HG03342 (cell line): ENCODE measurements around the gene PPM1H.
"Not testable (repeated sequence)": the region's sequence is repeated elsewhere in the genome, so short reads cannot be mapped to it uniquely, and the experiment has no call there.

ENCODE experiments used
- ATAC-seq: cut with Tn5 transposase; IDR thresholded peaks from one replicate; pipeline ENCODE4 v1.9.1; 2021; ENCODE audit warnings: mild to moderate bottlenecking, moderate library complexity; ENCODE audit not compliant: unreplicated experiment

PPM1H gene

DNA sequence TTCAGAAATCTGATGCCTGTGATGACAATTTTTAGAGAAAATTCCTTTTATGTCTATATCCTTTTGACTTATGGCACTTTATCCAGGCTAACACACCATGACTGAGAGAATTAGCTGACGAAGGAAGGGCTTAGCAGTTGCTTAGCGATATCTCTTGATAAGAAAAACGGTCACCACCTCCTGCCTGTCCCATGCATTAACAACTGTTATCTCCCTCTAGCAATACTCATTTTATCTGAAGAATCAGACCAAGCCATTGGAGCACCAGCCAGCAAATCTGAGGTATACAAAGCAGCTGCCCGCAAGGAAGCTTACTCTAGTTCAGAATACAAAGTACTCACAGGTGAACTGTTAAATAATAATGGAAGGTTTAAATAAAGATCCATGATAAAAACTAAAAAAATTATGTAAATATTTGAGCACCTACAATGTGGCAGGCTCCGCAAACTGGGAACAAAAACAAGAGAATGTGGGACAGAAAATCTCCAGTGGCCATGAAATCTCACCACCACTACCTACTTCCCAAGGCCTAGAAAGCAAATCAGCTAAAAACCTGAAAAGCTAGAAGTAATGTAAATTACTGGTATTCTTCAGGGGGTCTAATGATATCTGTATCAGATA, 24.3 kb downstream of the PPM1H start:
- no peak for ATAC-seq

DNA sequence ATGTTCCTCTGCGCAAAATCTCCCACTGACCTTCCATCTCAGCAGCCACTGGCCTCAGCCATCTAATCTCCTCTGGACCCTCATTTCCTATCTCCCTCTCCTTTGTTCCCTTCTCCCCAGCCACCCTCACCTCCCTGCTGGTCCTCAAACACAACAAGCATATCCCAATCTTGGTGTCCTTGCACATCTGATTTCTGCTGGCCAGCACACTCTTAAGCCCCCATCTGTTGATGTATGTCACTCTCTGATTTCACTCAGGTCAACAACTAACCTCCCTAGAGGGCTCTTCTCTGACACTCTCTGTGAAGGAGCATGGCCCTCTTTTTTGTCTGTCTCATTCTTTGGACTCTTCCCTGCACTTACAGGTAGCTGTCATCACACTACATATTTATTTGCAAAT, 25.6 kb downstream of the PPM1H start:
- no peak for ATAC-seq

DNA sequence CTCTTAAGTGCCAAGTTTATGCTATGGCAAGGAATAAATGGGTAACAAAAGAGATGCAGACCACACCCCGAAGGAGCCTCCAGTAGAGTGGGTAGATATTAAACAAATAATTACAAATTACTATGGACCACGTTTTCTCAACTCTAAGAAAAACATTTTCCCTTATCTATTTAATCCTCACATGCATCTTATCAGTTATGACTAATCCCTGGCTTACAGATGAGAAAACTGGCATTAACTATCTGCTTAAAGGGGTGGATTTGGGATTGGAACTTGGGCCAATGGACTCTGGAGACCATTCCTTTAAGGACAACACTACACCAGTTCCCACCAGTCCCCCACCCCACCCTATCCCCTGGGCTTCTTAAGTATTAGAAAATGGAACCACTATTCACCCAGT, 26.3 kb downstream of the PPM1H start:
- no peak for ATAC-seq

DNA sequence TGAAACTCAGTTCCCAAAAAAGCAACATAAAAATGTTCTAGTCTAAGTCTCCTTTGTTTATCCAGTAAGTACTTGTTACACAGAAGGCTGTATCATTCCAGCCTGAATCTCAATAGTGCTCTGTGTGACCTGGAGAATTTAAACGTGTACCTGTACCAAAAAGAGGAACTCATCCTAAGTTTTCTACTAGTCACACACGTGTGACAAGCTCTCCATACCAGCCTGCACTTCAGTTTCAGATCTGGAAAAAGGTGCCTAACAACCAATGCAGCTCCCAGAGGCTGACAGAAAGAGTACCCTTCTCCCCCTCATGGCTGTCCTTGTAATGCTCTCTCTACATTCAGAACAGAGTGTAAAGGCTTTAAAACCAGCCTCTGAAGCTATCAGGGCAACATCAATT, 27.4 kb downstream of the PPM1H start:
- ATAC-seq = no peak

DNA sequence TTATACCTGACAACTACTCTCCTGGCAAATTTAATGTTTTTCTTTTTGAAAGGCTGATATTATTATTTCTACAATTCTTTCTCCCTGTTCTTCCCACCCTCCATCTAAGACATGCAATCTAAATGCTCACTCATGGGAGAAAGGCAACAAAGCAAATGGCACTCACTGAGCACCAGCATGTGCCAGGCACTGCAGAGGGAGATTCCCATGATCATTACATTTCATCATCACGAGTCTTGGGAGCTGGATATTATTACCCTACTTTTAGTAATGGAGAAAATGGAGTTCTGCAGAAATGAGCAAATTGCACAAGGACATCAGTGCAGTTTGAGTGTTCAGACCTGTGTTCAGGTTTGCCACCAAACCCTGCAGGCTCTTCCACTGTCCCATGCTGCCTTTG, 27.9 kb downstream of the PPM1H start:
- ATAC-seq = no peak

DNA sequence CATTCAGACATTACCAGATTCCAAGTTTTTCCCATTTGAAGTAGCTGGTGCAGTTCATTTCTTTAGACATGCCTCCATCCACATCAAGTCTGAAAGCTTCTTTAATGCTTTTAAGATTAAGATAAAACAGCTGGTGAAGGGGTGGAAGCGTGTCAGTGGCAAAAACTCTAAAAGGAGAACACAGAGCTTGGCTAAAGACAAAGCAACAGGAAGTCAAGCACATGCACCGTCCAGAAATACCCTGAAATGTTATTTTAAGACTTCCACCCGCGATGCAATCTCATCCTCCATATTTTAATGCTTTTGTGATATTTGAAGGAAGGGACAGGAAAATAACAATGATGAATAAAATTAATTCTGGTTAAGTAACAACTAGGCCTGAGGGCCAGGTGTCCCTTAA, 31.8 kb downstream of the PPM1H start:
- ATAC-seq = no peak

DNA sequence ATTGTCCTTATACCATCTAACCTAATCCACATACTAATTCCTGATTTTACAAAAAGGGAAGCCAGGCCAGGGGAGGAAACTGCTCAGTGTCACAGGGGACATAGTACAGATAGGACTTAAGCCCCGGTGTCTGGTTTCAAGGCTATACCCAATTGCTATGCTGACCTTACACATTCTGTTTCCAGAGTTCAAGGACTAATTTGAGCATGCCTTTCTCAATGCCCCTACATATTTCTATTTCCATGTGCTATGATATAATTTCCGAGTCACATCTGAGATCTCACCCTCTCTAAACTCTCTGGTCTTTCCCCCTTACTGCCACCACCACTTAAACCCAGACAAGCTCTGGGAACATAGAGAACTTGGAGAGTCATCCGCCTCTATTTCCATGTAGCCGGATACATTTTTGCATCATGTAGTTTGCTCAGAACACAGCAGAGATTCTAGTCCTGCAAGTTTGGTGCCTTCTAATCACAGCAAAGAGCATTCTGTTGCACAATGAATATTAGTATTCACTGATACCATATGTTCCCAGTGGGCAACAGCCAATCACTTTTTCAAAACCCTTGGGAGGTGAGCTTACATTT, 34.2 kb downstream of the PPM1H start:
- no peak for ATAC-seq

DNA sequence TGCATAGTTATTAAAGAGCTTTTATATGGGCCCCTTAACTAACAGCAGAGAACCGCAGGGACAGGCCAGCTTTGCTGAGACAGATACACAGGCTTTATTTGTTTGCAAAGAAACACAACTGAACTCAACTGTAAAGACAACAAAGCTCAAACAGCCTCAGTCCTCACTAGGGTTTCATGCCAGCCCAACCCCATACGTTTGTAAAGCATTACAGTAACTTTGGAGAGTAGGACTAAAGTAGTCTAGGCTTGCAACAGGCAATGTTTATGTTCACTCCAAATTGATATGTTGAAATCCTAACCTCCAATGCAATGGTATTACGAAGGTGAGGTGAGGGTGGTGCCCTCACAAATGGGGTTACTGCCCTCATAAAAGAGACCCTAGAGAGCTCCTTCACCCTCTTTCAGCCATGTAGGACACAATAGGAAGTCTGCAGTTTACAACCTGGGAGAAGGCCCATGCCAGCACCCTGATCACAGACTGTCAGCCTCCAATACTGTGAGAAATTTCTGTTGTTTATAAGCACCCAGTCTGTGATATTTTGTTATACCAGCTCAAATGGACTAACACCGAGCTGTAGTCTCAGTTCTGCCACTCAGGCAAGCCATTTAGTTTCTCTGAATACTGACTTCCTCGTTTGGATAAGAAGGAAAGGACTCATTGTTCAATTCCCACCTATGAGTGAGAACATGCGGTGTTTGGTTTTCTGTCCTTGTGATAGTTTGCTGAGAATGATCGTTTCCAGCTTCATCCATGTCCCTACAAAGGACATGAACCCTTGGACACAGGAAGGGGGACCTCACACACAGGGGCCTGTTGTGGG, 35.2 kb downstream of the PPM1H start:
- no peak for ATAC-seq

DNA sequence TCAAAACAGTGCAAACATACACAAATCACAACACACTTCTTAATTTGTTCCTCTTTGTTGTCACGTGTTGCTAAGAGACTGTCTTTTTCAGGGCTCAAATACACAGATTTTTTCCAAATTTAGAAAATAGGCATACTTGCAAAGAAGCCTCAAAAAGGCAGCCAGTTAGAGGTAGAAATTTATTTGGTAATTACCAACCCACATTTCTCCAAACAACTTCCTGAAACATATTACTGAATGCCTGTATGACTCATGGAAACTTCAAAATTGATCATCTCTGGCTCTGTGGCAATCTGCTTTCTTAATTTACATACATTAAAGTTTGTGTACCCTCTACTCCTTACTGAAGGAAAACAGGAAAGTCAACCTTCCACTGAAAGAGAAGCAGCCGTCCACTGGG, 36.4 kb downstream of the PPM1H start:
- ATAC-seq = no peak

DNA sequence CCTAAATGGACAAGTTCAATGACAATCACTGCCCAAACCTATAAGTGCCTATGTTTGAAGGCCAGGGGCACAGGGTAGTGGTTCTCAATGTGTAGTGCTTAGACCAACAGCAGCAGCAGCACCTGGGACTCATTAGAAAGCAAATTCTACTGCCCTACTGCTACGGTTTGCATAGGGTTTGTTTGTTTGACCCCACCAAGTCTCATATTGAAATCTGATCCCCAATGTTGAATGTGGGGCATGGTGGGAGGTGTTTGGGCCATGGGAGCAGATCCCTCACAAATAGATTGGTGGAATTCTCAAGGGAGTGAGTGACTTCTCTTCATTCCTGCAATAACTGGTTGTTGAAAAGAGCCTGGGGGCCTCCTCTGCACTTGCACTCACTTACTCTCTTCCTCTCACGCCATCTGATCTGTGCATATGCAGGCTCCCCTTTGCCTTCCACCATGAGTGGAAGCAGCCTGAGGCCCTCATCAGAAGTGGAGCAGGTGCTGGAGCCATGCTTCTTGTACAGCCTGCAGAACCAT, 39.5 kb downstream of the PPM1H start:
- ATAC-seq = no peak

DNA sequence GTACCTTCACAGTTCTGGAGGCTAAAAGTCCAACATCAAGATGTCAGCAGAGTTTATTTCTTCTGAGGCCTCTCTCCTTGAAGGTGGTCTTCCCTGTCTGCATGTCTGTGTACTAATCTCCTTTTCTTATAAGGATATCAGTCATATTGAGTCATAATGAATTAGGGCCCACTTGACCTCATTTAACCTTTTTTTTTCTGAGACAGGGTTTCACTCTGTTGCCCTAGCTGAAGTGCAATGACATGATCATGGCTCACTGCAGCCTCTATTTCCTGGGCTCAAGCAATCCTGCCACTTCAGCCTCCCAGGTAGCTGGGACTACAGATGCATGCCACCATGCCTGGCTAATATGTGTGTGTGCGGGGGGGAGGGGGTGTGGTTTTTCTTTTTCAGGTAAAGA, 41.7 kb downstream of the PPM1H start:
- no peak for ATAC-seq

DNA sequence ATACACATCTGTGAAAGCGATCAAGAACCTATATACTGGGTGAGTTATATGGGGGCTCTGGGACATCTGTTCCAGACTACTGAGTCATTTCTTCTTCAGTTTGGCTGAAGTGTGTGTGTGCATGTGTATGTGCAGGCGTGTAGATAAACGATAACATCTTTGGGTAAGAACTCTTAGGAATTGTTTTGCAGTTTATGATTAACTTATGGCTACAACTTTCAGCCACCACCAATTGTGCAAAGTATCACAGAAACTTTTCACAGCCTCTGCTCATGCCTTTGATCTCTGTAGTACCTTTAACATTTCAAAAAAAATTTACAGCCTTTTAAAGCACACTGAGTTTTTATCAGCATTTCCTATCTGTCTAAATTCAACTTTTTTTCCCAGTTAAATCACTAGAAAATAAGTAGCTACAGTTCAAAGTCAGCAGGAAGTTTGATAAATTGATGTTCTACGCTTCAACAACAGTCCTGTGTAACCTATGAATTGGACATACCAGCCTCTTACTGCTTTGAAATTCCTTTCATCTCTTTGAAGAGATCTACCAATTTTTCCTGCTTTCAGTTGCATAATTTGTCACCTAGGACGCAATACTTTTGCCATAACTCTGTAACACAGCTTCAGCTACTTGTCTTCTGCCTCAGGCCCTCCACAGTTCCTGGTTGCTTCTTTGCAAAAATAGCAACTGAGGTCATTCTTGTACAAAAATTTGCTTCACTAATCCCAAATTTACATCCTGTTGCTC, 43.0 kb downstream of the PPM1H start:
- ATAC-seq = no peak

DNA sequence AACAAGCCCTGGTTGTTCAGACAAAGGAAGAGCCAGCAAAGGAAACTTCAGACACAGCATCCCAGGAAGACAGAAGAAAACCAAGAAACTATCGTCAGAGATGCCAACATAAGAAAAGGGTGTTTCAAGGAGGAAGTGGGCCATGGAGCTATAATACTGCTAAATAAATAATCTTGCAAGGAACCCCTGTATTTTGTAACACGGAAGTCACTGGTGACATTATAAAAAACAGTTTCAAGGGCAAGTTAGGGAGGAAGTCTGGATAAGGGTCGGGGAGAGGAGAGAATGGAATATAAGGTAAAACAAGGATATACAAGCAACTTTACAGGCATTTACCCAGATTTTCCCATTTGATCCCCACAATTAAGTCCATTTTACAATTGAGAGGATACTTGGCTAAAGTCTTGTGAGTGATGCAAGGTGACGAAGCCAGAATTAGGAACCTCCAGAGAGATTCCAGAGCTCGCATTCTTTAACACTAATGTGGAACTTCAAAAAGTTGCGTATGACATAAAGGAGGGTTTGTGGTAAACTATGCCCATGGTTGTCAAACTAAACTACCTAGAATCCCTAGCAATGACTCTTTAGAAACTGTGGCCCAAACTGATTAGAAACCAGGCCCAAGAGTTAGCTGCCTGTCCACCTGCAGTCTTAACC, 46.4 kb downstream of the PPM1H start:
- ATAC-seq = no peak

DNA sequence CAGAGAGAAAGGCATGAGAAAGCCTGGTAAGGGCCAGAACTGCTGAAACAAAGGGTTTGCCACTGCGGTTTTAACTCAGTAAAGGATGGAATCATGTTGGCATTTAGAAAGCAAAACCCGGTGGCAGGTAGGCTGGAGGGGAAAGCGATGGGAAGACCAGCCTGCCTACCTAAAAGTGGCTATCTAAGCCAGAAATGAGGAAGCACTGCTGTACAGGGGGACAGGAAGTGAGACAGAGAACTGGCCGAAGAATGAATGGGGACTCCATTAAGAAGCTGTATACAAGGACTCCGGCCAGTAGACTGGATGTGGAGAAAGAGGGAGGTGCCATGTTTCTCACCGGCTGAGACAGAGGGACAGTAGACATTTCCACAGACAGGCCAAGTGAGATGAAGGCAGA, 48.2 kb downstream of the PPM1H start:
- no peak for ATAC-seq

DNA sequence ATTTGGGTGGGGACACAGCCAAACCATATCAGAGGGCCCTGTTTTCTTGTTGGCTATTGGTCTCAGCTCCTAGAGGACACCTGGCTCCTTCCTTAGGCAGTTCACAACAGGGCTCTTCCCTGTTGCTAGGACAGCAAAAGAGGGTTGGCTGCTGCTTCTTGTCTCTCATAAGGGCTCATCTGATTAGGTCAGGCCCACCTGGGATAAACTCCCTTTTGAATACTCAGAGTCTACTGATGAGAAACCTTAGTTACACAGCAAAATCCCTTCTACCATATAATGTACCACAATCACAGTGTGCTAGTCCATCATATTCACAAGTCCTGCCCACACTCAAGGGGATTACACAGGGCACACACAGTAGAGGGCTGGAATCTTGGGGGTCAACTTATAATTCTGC, 49.7 kb downstream of the PPM1H start:
- ATAC-seq = no peak

DNA sequence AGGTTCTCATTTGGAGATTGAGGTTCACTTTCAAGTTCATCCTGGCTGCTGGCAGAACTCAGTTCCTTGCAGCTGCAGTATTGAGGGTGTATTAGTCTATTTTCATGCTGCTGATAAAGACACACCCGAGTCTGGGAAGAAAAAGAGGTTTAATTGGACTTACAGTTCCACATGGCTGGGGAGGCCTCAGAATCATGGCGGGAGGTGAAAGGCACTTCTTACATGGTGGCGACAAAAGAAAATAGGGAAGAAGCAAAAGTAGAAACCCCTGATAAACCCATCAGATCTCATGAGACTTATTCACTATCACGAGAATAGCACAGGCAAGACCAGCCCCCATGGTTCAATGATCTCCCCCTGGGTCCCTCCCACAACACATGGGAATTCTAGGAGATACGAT, 50.1 kb downstream of the PPM1H start:
- ATAC-seq = not testable (repeated sequence)

DNA sequence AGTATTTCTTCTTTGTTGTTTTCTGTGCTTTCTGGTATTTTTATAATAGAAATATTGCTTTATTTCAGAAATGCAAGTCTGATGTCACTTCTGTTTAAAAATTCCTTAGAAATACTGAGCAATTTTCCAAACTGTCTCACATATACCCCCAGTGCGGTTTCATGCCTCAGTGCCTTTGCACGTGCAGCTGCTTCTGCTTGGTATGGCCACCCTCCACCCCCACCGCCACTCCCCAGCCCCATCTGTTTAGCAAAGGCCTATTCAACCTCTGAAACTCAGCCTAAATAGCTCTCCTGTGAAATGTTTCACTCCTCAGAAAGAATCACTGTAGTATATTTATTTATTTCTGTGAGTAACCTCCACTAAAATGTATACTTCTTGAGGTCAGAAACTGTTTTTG, 52.3 kb downstream of the PPM1H start:
- no peak for ATAC-seq

DNA sequence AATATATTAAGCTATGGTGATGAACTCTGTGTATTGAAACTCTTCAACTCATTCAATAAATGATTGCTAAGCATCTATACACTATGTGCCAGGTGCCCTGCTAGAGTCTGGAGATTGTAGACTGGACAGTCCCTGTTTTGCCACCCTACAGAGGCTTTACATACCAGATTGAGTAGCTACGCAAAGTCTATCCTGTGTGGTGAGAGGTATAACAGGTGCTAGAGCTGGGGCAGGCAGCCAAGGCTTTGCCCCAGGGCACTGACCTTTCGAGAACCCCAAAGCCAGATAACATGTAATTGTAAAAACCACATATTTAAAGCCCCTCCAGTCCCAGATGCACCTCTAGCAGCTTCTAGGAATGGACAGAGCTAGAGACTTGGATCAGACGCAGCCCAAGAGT, 52.8 kb downstream of the PPM1H start:
- ATAC-seq = no peak

DNA sequence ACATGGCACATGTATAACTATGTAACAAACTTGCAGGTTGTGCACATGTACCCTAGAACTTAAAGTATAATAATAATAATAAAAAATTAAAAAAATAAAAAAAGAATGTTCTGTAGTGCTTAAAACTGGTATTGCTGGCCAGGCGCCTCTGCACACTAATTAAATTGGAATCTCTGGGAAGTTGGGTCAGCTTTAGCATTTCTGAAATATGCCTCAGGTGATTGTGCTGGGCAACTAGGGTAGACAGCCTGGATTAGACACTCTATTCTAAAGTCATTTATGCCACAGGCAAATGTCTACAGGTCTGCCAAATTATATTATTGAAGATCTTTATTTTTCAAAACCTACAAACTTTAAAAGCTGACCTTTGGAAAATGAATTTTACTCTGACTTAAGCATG, 55.3 kb downstream of the PPM1H start:
- ATAC-seq = no peak

DNA sequence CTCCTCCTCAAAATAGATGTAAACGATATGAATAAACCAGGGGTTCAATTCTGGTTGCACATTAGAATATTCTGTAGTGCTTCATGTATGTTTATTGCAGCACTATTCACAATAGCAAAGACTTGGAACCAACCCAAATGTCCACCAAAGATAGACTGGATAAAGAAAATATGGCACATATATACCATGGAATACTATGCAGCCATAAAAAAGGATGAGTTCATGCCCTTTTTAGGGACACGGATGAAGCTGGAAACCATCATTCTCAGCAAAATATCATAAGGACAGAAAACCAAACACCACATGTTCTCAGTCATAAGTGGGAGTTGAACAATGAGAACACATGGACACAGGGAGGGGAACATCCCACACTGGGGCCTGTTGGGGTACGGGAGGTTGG, 55.7 kb downstream of the PPM1H start:
- not testable (repeated sequence) for ATAC-seq

DNA sequence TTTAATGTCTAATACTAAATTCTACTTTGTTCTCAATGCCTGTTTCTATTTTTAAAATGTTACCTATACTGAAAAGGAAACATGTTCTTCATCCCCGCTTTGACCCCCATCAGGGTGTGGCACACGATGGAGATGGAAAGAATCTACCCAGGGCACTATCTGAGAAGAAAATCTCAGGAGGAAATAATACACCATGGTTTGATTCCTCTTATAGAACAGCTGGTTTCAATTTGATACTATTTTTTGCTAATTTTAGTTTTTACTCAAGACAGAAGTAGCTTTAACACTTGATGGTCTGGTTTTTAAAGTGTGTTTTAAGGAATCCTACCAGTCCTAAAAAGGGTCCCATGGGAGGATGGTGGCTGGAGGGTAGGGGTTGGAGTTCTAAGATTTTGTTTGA, 56.7 kb downstream of the PPM1H start:
- no peak for ATAC-seq
